ENCODE measurements around the gene NPM3.

Gene NPM3

GRCh38 chr10:101732096-101732495 lies 51.1 kb downstream of the NPM3 start:
- no peak overlapping the region for H3K4me3 ChIP-seq (ENCODE audit: low read depth, low read length)
- TF ChIP-seq CTCF (IDR thresholded peaks at IDR 0.05), result no peak
- H3K27ac ChIP-seq, result no peak overlapping the region
- H3K79me2 ChIP-seq, result no peaks in the 10 kb centered on the region
- no peaks in the 10 kb centered on the region for H3K4me1 ChIP-seq
- no peaks in the 10 kb centered on the region for H3K36me3 ChIP-seq (ENCODE audit: control insufficient read depth, insufficient read depth, low read length)
- no peak overlapping the region for H2AFZ ChIP-seq
- no peak overlapping the region for H3K9ac ChIP-seq
- no peaks in the 10 kb centered on the region for H3K9me3 ChIP-seq (ENCODE audit: control insufficient read depth, low read length)
- no peaks in the 10 kb centered on the region for H3K27me3 ChIP-seq (ENCODE audit: control insufficient read depth, insufficient read depth, low read length)
- H3K4me2 ChIP-seq (ENCODE audit: low read length), result no peak overlapping the region
